ENCODE results near the gene CNTNAP2. TPM values are rescaled to one million over a fixed set of nuclear protein-coding genes. Genes with fewer than 3 reads are reported as not detected.

The CNTNAP2 gene
- total and polyA plus RNA-seq, 2 of the 8 experiments (the other 6 are each of a cell fraction or from before 2014, with no cell fraction given), result 27.9 to 71.0 TPM

GRCh38 chr7:147659036-147659995, 1542.7 kb downstream of the CNTNAP2 start:
- no peak overlapping the region for H2BK15ac ChIP-seq (ENCODE audit: low read length)
- ChIA-PET CTCF (ENCODE audit: partially characterized antibody) (interaction anchor here (1.3 kb wide), 1 partner anchor 21 kb away, joined by 3 read pairs; no protein-coding TSS in a partner anchor), POLR2A (ENCODE audit: partially characterized antibody) (no interaction called here)
- H2AFZ ChIP-seq (ENCODE audit: low read length), result no peak overlapping the region; the same call in 1 of the 2 replicates
- H3K56ac ChIP-seq (replicated peaks; ENCODE audit: insufficient read length, low read depth, low read length), result no peak overlapping the region
- TF ChIP-seq GABPA (IDR thresholded peaks at IDR 0.05; ENCODE audit: borderline replicate concordance, insufficient read depth, low read length) (no peak), BCL11A (IDR thresholded peaks at IDR 0.05; ENCODE audit: low read depth in 2 of 2, low read length in 2 of 2) (no peak), JUN (IDR thresholded peaks at IDR 0.05; ENCODE audit: low read depth, low read length) (no peak), RFX5 (IDR thresholded peaks at IDR 0.05; ENCODE audit: borderline replicate concordance, low read depth, low read length) (no peak), SP2 (IDR thresholded peaks at IDR 0.05; ENCODE audit: low read length) (no peak)
- H3K9me3 ChIP-seq (ENCODE audit: insufficient read depth in 2 of 2, low read depth in 1 of 2, low read length in 1 of 2), result no peaks in the 10 kb centered on the region
- WGBS, 2 experiments (ENCODE audit: extremely low coverage in 1 of 2, insufficient coverage in 1 of 2, insufficient read length in 1 of 2, insufficient replicate concordance in 2 of 2, low coverage in 1 of 2, low lambda C conversion rate in 2 of 2, missing lambda C conversion rate in 1 of 2), result 96% methylated on average over 4 of the region's 4 CpGs; no CpG with 5 or more reads in 1 of the 2 experiments
- no peak overlapping the region for H3K23ac ChIP-seq (ENCODE audit: insufficient read length)
- H4K20me1 ChIP-seq (replicated peaks in 1 of 2; ENCODE audit: control insufficient read depth in 1 of 2, insufficient read depth in 2 of 2, low read length in 2 of 2), result no peaks in the 10 kb centered on the region
- H3K18ac ChIP-seq (ENCODE audit: extremely low read depth, low read length), result no peak overlapping the region
- H3K4me2 ChIP-seq (ENCODE audit: insufficient read depth in 1 of 2, low read depth in 2 of 2, low read length in 2 of 2), result no peak overlapping the region
- H3K4me1 ChIP-seq (replicated peaks in 1 of 4; ENCODE audit: control insufficient read depth in 3 of 4, insufficient read depth in 4 of 4, low read length in 3 of 4), result 0 out of 7 replicates have a peak, but pooled peaks cover 0 to 7% (median 0%) of the 10 kb centered on the region in 4 experiments
- H3K4me3 ChIP-seq (ENCODE audit: extremely low read depth in 1 of 4, insufficient read depth in 2 of 4, low read depth in 3 of 4, low read length in 4 of 4), result no peak overlapping the region
- H3K79me1 ChIP-seq (ENCODE audit: low read depth, low read length), result no peaks in the 10 kb centered on the region
- H2BK12ac ChIP-seq (ENCODE audit: low read depth, low read length), result no peak overlapping the region
- no peak overlapping the region for H3K27ac ChIP-seq (ENCODE audit: low read depth, low read length)
- H2BK20ac ChIP-seq (ENCODE audit: low read length), result no peak overlapping the region
- H2AK5ac ChIP-seq (ENCODE audit: low read depth, low read length), result no peak overlapping the region
- H4K91ac ChIP-seq (replicated peaks; ENCODE audit: insufficient read length, low read length), result no peak overlapping the region
- FAIRE-seq (no peak), DNase-seq (ENCODE audit: low read depth in 1 of 2, low spot score in 2 of 2) (no peak)
- no peaks in the 10 kb centered on the region for H3K36me3 ChIP-seq (ENCODE audit: control insufficient read depth in 2 of 4, insufficient read depth in 4 of 4, low read length in 3 of 4)
- no peak overlapping the region for H3K9ac ChIP-seq (replicated peaks in 1 of 4; ENCODE audit: extremely low read depth in 1 of 4, low read depth in 3 of 4, low read length in 3 of 4)
- no peaks in the 10 kb centered on the region for H3K27me3 ChIP-seq (replicated peaks in 1 of 4; ENCODE audit: control insufficient read depth in 3 of 4, extremely low read depth in 1 of 4, insufficient read depth in 3 of 4, low read length in 3 of 4)
- H2BK120ac ChIP-seq (replicated peaks; ENCODE audit: low read depth, low read length), result no peak overlapping the region
- H3K14ac ChIP-seq (ENCODE audit: insufficient read length), result no peak overlapping the region
- H3K79me2 ChIP-seq (ENCODE audit: control insufficient read depth in 1 of 2, insufficient read depth in 2 of 2, low read length in 2 of 2), result no peaks in the 10 kb centered on the region
- H3K23me2 ChIP-seq (ENCODE audit: low read depth, low read length), result no peaks in the 10 kb centered on the region
- no peak overlapping the region for H2BK5ac ChIP-seq (ENCODE audit: low read depth, low read length)
- H4K5ac ChIP-seq (ENCODE audit: insufficient read length, low read depth, low read length), result no peak overlapping the region
- no peak overlapping the region for H3K4ac ChIP-seq (replicated peaks; ENCODE audit: insufficient read length, low read depth, low read length)
- H4K8ac ChIP-seq (ENCODE audit: extremely low read depth, insufficient read depth, low read length), result no peak overlapping the region
